ENCODE results near the gene TBC1D7.

TBC1D7 gene

GRCh38 chr6:13319891-13320564 lies 8.3 kb downstream of the TBC1D7 start:
- no peak for DNase-seq (ENCODE audit: low read depth in 2 of 2)

GRCh38 chr6:13318821-13319220 lies 9.5 kb downstream of the TBC1D7 start:
- DNase-seq (ENCODE audit: low read depth in 2 of 2): no peak

- no peak for DNase-seq (ENCODE audit: low read depth in 2 of 2)
These were observed 12.4 kb downstream of the TBC1D7 start for GRCh38 chr6:13315896-13316295.

- DNase-seq (ENCODE audit: low read depth in 2 of 2): no peak
These were observed 13.5 kb downstream of the TBC1D7 start for GRCh38 chr6:13314806-13315205.

- DNase-seq (ENCODE audit: low read depth in 2 of 2): no peak
These were observed 17.2 kb downstream of the TBC1D7 start for GRCh38 chr6:13311155-13311554.

GRCh38 chr6:13308332-13308731 lies 20.0 kb downstream of the TBC1D7 start:
- no peak for DNase-seq (ENCODE audit: low read depth in 2 of 2)

GRCh38 chr6:13307508-13307995 lies 20.8 kb downstream of the TBC1D7 start:
- DNase-seq (ENCODE audit: low read depth in 2 of 2): no peak

GRCh38 chr6:13305791-13306190 lies 22.5 kb downstream of the TBC1D7 start:
- no peak for DNase-seq (ENCODE audit: low read depth in 2 of 2)

- DNase-seq (ENCODE audit: low read depth in 2 of 2): no peak
These were observed 23.0 kb downstream of the TBC1D7 start for GRCh38 chr6:13305288-13305687.

- DNase-seq (ENCODE audit: low read depth in 2 of 2): no peak
These were observed 23.6 kb downstream of the TBC1D7 start for GRCh38 chr6:13304580-13305260.

- no peak for DNase-seq (ENCODE audit: low read depth in 2 of 2)
These were observed 24.2 kb downstream of the TBC1D7 start for GRCh38 chr6:13304101-13304500.

GRCh38 chr6:13303668-13304017 lies 24.7 kb downstream of the TBC1D7 start:
- peak in 1 of 2 experiments; percentile 34 for DNase-seq (ENCODE audit: low read depth in 2 of 2)

GRCh38 chr6:13302751-13303667 lies 25.3 kb downstream of the TBC1D7 start:
- peak; percentile 81 to 86 for DNase-seq (ENCODE audit: low read depth in 2 of 2)

GRCh38 chr6:13302291-13302690 lies 26.0 kb downstream of the TBC1D7 start:
- DNase-seq (ENCODE audit: low read depth in 2 of 2): no peak

GRCh38 chr6:13300643-13301590 lies 27.4 kb downstream of the TBC1D7 start:
- no peak for DNase-seq (ENCODE audit: low read depth in 2 of 2)

GRCh38 chr6:13299918-13300317 lies 28.4 kb downstream of the TBC1D7 start:
- no peak for DNase-seq (ENCODE audit: low read depth in 2 of 2)

GRCh38 chr6:13299403-13299821 lies 28.9 kb downstream of the TBC1D7 start:
- DNase-seq (ENCODE audit: low read depth in 2 of 2): no peak

GRCh38 chr6:13298446-13298845 lies 29.9 kb downstream of the TBC1D7 start:
- DNase-seq (ENCODE audit: low read depth in 2 of 2): no peak

- DNase-seq (ENCODE audit: low read depth in 2 of 2): no peak
These were observed 30.9 kb downstream of the TBC1D7 start for GRCh38 chr6:13297391-13297790.

- no peak for DNase-seq (ENCODE audit: low read depth in 2 of 2)
These were observed 31.8 kb downstream of the TBC1D7 start for GRCh38 chr6:13296536-13296997.

- DNase-seq (ENCODE audit: low read depth in 2 of 2): no peak
These were observed 32.8 kb downstream of the TBC1D7 start for GRCh38 chr6:13295576-13295975.

Data from fibroblast of skin of left biceps (primary cell).